Measurements from ENCODE around the gene MIA.
A peak's percentile ranks its signal among the peaks of the same experiment; 100 is the strongest.
"Not testable (repeated sequence)": the region's sequence is repeated elsewhere in the genome, so short reads cannot be mapped to it uniquely, and the experiment has no call there.

Gene MIA

GRCh38 chr19:40750874-40751537 lies 24.3 kb upstream of the MIA start, which contains the start of gene SNRPA:
Gene SNRPA, plus strand, starts transcription at chr19:40751203. Its CDS starts 206 bp downstream, at chr19:40751409.
- peak; percentile 98 for DNase-seq (ENCODE audit: low spot score)

GRCh38 chr19:40752257-40752781 lies 23.0 kb upstream of the MIA start:
- no peak for DNase-seq (ENCODE audit: low spot score)

- DNase-seq (ENCODE audit: low spot score) = no peak
These were observed 20.6 kb upstream of the MIA start for GRCh38 chr19:40754611-40755247.

GRCh38 chr19:40755248-40755624 lies 20.1 kb upstream of the MIA start:
- DNase-seq (ENCODE audit: low spot score) = no peak

- no peak for DNase-seq (ENCODE audit: low spot score)
These were observed 19.5 kb upstream of the MIA start for GRCh38 chr19:40755791-40756190.

- DNase-seq (ENCODE audit: low spot score) = no peak
These were observed 18.7 kb upstream of the MIA start for GRCh38 chr19:40756502-40757110.

GRCh38 chr19:40758491-40758890 lies 16.8 kb upstream of the MIA start:
- DNase-seq (ENCODE audit: low spot score) = no peak

GRCh38 chr19:40759352-40759751 lies 16.0 kb upstream of the MIA start:
- no peak for DNase-seq (ENCODE audit: low spot score)

GRCh38 chr19:40762754-40763470 lies 12.4 kb upstream of the MIA start:
- no peak for DNase-seq (ENCODE audit: low spot score)

GRCh38 chr19:40763526-40763925 lies 11.8 kb upstream of the MIA start:
- DNase-seq (ENCODE audit: low spot score) = no peak

- DNase-seq (ENCODE audit: low spot score) = no peak
These were observed 11.4 kb upstream of the MIA start for GRCh38 chr19:40763963-40764362.

- DNase-seq (ENCODE audit: low spot score) = not testable (repeated sequence)
These were observed 8.9 kb upstream of the MIA start for GRCh38 chr19:40766385-40766784.

- no peak for DNase-seq (ENCODE audit: low spot score)
These were observed 6.5 kb upstream of the MIA start for GRCh38 chr19:40768869-40769268.

- DNase-seq (ENCODE audit: low spot score) = peak; percentile 34
These were observed 4.0 kb upstream of the MIA start for GRCh38 chr19:40771101-40771862.

GRCh38 chr19:40775632-40776022 lies 306 bp downstream of the MIA start:
- no peak for DNase-seq (ENCODE audit: low spot score)

GRCh38 chr19:40776364-40776763 lies 1.0 kb downstream of the MIA start:
- no peak for DNase-seq (ENCODE audit: low spot score)

- DNase-seq (ENCODE audit: low spot score) = peak; percentile 94
These were observed 1.8 kb downstream of the MIA start for GRCh38 chr19:40776932-40777644.

- no peak for DNase-seq (ENCODE audit: low spot score)
These were observed 2.3 kb downstream of the MIA start for GRCh38 chr19:40777645-40777936.

- peak; percentile 100 for DNase-seq (ENCODE audit: low spot score)
These were observed 2.8 kb downstream of the MIA start, which contains the start of gene RAB4B for GRCh38 chr19:40777937-40778705. Gene RAB4B, plus strand, starts transcription at chr19:40778247. Its CDS starts 129 bp downstream, at chr19:40778376.

- no peak for DNase-seq (ENCODE audit: low spot score)
These were observed 3.5 kb downstream of the MIA start for GRCh38 chr19:40778706-40779284.

Data from hematopoietic multipotent progenitor cell treated with erythropoietin and hydrocortisone succinate and interleukin-3 and kit ligand, for 15 days (in vitro differentiated cells).